ENCODE measurements around the gene LRRFIP2.
"Not testable (repeated sequence)": the region's sequence is repeated elsewhere in the genome, so short reads cannot be mapped to it uniquely, and the experiment has no call there.

The LRRFIP2 gene

DNA sequence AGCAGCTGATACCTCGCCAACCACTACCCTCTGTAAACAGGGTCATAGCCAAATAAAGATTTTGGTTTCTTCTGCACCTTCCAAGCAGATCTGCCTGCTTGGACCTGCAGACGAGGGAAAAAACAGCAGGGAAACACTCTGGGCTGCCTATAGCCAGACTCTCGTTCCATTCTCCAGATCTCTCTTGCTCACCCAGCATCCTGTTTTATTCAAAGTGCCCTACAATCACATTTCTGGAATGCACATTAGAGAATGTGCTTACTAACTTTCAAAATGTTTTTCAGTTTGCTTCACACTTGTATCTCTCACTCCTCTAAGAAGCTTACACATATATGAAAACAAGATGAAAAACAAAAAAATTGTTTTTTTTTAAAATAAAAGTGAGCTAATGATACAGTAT, 109.6 kb downstream of the LRRFIP2 start:
- DNase-seq (ENCODE audit: low read depth, low spot score): no peak

DNA sequence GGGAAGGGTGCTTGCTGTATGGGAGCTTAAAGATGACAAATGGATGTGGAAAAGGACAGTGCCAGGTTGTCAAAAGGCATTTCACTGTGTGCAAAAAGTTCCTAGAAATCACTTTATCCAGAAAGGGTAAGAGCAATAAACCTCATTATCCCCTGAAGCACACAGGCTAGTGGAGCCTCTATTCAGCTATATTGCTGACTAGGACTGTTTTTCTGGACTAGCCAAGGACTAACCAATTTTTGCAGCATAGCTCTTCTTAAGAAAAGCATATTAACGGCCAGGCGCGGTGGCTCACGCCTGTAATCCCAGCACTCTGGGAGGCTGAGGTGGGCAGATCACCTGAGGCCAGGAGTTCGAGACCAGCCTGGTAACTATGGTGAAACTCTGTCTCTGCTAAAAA, 116.3 kb downstream of the LRRFIP2 start:
- DNase-seq (ENCODE audit: low read depth, low spot score): no peak

DNA sequence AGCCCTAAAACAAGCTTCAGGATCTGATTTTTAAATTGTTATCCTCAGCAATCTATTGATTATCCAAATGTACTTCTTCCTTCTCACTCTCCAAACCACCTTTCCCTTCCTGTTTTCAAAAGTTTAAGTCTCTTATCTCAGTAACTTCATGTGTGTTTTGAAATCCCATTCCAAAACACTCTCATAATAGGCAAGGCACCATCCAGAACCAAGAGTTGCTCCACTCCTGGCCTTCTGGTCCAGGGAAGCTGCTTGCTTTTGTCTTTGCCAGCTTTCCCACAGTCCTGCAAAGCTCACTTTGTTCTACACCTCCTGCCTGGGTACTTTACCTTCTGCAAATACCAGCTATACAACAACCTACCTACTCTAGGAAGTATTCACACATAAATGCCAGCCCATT, 117.6 kb downstream of the LRRFIP2 start:
- DNase-seq (ENCODE audit: low read depth, low spot score): no peak

DNA sequence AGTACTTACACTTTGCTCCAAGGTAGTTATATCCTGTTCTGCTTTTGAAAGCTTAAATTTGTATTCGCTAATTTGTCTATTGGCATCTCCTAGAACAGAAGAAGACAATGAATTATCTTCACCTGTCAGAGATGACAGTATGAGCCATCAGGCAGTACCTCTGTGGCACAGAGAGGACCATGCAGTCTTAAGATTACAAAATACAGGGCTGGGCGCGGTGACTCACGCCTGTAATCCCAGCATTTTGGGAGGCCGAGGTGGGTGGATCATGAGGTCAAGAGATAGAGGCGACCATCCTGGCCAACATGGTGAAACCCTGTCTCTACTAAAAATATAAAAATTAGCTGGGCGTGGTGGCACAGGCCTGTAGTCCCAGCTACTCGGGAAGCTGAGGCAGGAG, 119.3 kb downstream of the LRRFIP2 start:
- DNase-seq (ENCODE audit: low read depth, low spot score): not testable (repeated sequence)

DNA sequence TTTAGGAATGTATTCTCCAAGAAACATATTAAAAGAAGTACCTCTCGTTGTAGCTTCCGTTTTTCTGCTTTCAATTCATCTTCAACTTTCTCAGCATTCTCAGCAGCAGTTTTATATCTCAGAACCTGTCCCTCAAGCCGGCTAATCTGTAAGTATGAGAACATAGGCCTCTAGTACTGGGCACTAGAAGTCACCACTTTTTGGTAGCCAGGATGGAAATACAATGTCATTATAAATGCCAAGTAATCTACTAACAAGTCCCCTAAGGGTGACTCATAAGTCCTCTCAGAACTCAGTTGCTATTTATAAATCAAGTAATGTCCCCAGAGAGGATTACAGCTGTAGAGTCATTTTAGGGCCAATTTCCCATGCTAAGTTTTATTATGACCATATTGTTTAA, 120.0 kb downstream of the LRRFIP2 start:
- no peak for DNase-seq (ENCODE audit: low read depth, low spot score)

DNA sequence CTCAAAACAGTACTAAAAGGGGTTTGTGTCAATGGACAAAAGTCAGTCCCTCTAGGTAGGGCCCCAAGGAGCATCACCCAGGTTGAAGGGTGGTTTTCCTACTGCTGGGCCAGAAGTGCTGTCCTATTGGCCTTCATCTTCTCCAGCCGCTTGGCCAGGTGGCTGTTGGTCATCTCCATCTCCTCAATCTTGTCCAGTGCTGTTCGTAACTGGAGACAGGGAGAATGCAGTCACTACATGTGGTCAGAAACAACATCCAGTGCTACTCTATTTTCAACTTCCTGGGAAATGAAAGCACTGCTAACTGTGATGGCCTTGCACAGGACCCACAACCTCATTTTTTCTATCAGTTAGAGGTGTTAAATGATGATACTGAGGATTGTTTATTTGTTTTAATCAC, 120.6 kb downstream of the LRRFIP2 start:
- DNase-seq (ENCODE audit: low read depth, low spot score): no peak

DNA sequence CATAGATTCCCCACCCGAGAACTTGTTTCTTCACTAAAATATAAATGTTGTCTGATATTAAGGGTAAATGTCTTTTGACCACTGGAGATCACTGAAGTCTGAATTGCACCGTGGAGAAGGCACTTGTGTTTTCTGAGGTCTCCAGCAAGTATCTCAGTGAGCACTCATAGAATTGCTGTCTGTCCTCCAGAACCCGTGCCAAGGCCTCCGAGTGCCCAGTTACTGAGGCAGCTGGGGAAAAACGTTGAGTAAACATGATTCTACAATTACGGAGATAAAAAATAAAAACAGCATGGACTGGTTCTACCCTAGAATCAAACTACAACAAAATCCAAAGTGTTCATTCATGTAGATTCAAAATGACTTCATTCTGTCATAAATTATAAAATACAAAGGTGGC, 121.0 kb downstream of the LRRFIP2 start:
- no peak for DNase-seq (ENCODE audit: low read depth, low spot score)

DNA sequence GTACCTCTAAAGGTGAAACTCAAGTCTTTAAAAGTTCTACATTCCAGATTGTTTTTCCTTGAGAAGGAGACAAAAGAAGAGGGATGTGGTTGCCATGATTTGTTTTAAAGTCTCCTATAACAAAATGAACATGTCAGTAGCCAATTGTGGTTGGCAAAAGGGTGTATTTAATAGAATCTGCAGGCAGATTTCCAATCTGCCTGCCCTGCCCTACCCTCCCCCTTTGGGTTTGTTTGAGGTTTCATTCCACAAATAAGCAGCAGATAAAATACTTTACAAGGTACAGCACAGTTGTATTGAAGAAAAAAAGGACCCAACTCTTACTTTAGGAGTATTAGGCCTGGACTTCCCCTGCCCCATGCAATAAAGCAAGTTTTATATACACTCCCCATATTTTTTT, 121.5 kb downstream of the LRRFIP2 start:
- DNase-seq (ENCODE audit: low read depth, low spot score): no peak

DNA sequence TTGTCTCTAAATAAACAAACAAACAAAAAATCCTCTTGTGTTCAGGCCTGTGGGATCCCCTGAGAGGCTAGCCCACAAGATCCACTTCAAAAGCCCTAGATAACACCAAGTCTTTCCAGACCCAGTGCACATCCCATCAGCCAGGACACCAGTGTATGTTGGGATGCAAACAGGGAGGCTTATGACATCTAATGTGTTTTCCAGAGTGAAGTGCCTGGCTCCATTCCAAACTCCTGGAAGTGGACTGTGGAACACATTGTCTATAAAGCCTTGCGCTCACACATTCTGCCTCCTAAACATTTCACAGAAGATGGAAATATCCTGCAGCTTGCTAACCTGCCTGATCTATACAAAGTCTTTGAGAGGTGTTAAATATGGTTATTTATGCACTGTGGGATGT, 124.1 kb downstream of the LRRFIP2 start:
- no peak for DNase-seq (ENCODE audit: low read depth, low spot score)

DNA sequence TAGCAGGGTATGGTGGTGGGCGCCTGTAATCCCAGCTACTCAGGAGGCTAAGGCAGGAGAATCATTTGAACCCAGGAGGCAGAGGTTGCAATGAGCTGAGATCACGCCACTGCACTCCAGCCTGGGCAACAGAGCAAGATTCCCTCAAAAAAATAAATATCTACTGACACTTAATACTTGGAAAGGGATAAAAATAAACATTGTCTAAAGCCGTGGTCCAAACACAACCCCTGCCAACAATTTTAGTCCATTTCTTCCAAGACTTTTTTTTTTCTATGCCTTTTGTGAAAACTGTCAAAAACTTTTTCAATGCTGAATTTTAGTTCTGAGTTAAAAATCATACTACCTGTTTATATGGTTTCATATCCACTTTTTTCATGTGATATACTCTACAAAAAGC, 131.7 kb downstream of the LRRFIP2 start:
- not testable (repeated sequence) for DNase-seq (ENCODE audit: low read depth, low spot score)

DNA sequence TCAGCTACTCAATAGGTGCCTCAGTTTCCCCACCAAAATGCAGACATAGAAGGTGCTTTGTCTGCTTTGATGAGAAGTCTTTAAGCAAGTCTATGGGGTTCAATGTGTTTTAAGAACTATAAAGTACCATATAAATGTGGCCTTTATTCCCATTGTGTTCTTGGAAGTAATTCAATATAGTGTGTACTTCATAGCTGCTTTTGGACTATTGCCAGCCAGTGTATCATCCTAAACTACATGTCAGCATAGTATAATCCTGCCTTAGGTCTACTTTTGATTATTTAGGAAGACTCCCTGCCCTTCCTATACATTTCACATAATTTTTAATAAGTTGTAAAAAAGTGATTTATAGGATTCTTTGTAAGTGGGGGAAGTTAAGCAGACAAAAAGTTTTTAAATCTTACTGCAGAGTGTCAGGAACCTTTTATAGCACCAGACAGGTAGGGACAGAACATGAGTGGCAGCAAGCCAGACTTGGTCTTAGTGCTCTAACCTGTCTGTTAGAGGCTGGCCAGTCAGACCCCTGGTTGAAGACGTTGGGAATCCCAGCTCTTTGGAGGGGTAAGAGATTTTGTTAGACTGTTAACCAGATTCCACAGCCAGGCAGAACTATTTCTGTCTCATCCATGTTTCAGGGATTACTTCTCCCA, 132.7 kb downstream of the LRRFIP2 start:
- DNase-seq (ENCODE audit: low read depth, low spot score): no peak

DNA sequence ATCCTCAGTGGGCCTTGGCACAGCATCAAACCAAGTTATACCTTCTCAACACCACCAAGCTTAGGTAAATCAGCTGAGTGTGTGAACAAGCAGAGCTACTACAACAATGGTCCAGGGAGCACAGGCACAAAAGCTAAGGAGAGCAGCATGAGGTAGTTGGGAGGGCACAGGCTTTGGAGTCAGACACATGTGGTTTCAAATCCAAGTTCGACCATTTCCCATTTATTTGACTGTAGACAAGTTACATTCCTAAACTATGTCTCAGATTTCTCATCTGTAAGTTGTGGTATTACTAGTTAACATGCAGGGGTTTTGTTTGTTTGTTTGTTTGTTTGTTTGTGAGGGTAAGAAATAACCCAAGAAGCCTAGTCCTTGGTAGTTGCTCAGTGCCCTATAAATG, 134.2 kb downstream of the LRRFIP2 start:
- DNase-seq (ENCODE audit: low read depth, low spot score): no peak

DNA sequence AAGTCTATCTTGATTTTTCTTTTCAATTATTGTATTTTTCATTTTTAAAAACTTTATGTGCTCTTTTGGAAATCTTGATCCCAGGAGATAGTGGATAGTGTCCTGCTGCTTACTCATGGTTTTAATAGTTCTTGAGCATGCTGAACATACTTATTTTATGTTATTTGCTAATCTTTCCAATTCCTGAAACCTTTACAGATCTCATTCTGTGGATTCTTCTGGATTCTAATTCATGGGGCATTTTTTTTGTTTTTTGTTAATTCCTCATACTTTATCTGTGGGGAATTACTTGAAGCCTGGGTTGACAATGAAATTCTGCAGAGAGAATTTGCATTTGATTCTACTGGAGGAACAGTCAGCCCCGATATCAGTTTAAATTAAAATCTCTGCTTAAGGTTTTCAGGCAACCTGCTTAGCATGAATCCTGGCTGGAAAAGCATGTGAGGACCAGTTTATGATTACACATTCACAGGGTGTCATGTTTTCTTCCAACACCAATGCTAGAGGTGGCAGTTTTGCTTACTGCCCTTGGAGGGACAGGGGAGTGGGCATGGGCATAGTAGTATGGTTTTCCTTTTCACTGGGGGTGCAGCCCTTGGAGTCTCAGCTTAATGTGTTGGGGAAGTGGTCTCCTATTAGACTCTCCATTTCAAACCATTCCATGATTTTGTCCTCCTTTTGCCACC, 135.1 kb downstream of the LRRFIP2 start:
- DNase-seq (ENCODE audit: low read depth, low spot score): no peak

DNA sequence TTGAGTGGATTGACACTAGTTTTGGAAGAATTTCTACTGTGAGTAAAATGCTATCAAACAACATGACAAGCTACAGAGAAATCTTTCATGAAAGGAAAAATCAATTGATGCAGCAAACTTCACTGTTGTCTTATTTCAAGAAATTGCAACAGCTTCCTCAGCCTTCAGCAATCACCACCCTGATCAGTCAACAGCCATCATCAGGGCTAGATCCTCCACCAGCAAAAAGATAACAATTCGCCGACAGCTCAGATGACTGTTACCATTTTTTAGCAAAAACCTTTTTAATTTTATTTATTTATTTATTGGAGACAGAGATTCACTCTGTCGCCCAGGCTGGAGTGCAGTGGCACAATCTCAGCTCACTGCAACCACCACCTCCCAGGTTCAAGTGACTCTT, 137.0 kb downstream of the LRRFIP2 start:
- DNase-seq (ENCODE audit: low read depth, low spot score): no peak

DNA sequence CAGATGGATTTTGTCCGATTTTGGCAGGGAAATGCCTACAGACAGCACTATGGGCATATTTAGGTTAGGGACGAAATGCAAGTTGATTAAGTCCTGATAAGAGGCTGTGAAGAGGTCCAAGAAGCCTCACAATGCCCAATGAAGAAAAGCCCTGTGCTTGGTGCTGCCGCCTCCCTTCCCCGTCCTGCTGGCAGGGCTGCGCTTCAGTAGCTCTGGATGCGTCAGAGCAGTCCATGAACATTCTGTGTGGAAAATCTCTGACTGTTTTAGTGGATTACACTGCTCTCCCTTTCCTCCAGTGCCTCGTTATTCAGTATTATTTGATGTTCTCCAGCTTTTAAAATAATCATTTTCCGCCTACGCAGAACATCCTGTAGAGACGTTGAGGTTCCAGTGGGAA, 141.4 kb downstream of the LRRFIP2 start:
- no peak for DNase-seq (ENCODE audit: low read depth, low spot score)

DNA sequence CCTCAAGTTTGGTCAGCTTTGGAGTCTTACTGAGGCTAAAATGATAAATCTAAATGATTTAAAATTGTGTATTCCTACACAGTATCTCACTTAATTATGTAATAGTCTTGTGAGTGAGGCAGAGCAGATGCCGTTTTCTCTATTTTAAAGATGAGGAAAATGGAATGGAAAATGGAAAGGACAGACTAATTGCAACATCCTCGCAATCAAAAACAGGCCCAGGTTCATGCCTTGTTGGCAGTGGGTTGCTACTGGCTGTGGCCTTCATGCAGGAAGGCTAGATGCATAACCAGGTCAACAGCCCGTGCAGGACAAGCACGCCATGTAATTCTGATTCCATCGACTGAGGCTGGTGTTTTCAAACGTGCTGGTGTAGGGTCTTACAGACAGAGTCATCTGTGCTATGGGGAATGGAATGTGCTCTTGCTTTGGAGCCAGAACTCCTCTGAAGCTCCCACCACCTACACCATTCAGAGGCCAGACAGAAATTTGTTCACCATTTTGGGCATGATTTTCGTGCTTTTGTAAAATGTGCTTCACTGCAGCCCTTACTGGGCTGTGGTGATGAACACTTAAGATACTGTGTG, 143.2 kb downstream of the LRRFIP2 start:
- DNase-seq (ENCODE audit: low read depth, low spot score): no peak

DNA sequence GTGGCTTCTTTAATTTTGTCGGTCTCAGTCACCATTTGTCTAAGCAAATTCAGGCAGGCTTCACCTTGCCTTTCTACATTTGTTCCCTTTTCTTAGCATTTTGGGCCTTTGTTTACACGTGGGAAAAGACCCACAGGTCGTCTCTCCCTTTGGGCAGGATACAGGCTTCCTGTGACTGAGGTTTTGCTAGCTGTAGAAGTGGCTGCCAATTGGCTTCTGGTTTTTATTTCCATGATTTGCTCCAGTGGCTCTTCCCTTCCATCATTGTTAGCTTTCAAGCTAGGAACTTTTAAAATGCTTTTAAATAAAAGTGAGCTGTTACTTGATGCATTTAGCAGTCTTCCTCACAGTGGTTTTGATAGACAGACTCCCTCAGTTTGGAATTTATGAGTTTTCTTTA, 143.8 kb downstream of the LRRFIP2 start:
- no peak for DNase-seq (ENCODE audit: low read depth, low spot score)

DNA sequence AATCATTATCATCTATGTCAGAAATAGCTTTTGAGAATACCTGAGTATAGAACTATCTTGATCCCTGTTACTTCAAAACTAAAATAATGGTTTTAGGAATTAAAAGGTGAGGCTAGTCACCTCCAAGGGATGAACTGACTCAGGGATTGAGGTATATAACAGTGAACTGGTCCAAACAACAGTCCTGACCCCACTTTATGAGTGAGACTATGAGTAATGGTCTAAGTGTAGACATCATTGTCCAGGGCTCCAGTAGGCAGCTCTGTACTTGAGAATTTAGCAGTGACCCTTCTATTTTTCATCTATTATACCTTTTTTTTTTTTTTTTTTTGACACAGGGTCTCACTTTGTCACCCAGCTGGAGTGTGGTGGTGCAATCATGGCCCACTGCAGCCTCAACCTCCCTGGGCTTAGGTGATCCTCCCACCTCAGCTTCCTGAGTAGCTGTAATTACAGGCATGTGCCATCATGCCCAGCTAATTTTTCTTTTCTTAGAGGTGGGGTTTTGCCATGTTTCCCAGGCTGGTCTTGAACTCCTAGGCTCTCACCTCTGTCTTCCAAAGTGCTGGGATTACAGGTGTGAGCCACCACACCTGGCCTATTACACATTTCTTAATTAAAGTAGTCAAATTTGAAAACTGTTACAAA, 144.7 kb downstream of the LRRFIP2 start:
- no peak for DNase-seq (ENCODE audit: low read depth, low spot score)

DNA sequence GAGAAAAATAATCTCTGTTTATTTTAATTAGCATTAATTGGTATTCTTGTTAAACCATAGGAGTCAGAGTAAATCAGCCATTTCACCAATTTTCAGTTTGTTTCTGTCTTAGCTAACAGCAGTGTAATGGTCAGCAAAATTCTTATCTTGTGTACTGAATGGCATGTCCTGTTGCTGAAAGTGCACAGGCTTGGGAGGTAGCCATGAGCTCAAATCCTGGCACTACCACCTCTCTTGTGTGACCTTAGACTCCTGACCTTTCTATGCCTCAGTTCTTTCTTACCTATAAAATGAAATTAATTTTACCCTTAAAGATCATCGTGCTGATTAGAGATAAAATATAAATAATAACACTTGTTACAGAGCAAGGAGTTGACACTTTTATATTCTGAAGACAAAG, 145.3 kb downstream of the LRRFIP2 start:
- no peak for DNase-seq (ENCODE audit: low read depth, low spot score)

DNA sequence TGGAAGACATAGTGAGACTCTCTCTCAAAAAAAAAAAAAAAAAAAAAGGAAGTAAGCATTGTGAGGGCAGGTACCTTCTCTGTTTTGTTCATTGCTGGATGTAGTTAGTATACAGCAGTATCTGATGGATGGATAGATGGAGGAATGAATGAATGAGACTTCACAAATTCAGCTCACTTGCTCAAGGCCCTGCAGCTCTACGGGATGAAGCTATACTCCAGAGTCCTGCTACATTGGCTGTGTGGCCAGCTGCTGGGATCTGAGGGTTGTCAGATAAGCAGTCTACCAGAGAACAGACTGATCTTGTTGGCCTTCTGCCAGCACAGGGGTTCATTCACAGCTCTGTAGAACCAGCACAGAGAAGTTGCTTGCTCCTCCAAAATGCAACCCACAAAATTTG, 146.1 kb downstream of the LRRFIP2 start:
- DNase-seq (ENCODE audit: low read depth, low spot score): no peak

DNA sequence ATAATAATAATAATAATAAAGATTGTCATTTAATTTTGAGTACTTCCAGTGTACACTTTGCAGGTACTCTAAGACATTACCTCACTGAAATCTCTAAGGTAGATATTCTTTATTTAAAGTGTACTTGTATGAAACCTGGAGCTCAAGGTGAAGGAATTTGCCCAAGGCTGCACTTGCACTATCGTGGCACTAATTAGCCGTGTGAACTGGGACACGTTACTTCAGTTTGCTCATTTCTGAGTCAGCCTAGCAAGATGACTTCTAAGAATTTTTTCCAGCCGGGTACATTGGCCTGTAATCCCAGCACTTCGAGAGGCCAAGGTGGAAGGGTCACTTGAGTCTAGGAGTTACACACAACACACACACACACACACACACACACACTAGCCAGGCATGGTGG, 147.5 kb downstream of the LRRFIP2 start:
- no peak for DNase-seq (ENCODE audit: low read depth, low spot score)

DNA sequence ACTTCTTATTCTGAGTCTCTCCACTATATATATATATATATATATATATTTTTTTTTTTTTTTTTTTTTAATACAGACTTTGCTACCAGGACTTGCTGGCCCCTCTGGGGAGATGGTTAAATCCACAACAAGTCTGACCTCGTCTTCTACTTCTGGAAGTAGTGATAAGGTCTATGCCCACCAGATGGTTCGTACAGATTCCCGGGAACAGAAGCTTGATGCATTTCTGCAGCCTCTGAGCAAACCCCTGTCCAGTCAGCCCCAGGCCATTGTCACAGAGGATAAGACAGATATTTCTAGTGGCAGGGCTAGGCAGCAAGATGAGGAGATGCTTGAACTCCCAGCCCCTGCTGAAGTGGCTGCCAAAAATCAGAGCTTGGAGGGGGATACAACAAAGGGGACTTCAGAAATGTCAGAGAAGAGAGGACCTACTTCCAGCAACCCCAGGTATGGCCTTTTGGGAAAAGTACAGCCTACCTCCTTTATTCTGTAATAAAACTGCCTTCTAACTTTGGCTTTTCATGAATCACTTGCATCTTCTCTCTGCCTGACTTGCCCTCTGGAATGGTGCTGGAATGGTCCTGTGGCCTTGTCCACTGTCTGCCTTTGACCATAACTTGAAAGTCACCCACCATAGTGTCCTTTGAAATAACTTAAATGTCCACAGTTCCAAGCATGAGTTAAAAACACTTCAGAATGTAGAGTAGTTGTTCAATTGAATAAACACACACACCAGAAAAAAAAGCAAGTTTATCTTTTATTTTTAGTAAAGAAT, 148.6 kb downstream of the LRRFIP2 start:
- DNase-seq (ENCODE audit: low read depth, low spot score): no peak
